ENCODE results near the gene PXMP4. TPM values are rescaled to one million over a fixed set of nuclear protein-coding genes. Genes with fewer than 3 reads are reported as not detected.

PXMP4 gene
- total and polyA plus RNA-seq, 12 donors = 4.6 to 14.8 (median 12.0) TPM

DNA sequence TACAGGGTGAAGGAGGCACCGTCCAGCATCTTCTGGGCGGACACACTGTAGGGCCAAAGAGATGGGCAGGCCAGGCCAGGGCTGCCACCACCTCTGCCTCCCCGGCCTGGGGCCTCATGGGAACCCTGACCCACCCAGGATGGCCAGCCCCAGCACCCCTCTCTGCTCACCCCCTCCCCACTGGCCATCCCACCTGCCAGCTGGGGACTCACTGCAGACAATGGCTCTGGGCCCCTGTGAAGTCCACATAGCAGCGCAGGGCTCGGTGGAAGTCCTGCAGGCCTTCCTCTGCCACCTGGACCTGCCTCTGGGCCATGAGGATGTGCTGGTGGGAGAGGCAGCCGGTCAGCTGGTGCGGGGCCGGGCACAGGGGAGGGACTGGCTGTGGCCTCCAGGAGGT, 61.6 kb downstream of the PXMP4 start:
- no peak for ATAC-seq
- Histone ChIP-seq H3K4me3 (no peak overlapping the region), H3K9me3 (no peaks in the 10 kb centered on the region), H3K4me1 (peaks cover 3 to 18% (median 11%) of the 10 kb centered on the region in 9 donors), H3K27ac (no peak overlapping the region), H3K27me3 (no peaks in the 10 kb centered on the region), H3K36me3 (peaks cover 0 to 43% (median 6%) of the 10 kb centered on the region in 9 donors)
- DNase-seq = no peak
- intact Hi-C loops (cut with DNase I) = loop anchor here in 3 of 10 donors (5.0 to 10.0 kb wide), 3 partner anchors 191 to 264 kb away; no protein-coding TSS in a partner anchor
- 94% methylated on average over 8 of the region's 8 CpGs for WGBS, 2 donors
- TF ChIP-seq, protein P1, sequence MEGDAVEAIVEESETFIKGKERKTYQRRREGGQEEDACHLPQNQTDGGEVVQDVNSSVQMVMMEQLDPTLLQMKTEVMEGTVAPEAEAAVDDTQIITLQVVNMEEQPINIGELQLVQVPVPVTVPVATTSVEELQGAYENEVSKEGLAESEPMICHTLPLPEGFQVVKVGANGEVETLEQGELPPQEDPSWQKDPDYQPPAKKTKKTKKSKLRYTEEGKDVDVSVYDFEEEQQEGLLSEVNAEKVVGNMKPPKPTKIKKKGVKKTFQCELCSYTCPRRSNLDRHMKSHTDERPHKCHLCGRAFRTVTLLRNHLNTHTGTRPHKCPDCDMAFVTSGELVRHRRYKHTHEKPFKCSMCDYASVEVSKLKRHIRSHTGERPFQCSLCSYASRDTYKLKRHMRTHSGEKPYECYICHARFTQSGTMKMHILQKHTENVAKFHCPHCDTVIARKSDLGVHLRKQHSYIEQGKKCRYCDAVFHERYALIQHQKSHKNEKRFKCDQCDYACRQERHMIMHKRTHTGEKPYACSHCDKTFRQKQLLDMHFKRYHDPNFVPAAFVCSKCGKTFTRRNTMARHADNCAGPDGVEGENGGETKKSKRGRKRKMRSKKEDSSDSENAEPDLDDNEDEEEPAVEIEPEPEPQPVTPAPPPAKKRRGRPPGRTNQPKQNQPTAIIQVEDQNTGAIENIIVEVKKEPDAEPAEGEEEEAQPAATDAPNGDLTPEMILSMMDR (IDR thresholded peaks at IDR 0.05) = no peak

DNA sequence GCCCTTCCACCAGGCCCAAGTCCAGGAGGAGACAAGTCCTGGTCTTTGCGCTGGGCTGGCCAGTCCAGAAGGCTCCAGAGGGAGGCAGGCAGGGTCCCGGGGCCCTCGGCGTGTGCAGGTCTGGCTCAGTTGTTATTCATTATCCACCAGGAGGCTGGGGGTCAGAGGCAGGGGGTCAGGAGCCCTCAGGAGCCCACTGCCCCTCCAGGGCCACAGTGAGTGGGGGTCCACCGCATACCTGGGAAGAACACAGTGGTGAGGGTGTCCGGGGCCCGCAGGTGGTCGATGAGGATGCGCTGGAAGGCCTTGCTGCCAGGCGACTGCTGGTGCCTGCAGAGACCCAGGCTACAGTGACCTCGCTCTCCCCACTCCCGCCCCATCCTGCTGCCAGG, 62.4 kb downstream of the PXMP4 start:
- TF ChIP-seq, protein P1 (IDR thresholded peaks at IDR 0.05) = no peak
- Histone ChIP-seq H3K9me3 (no peaks in the 10 kb centered on the region), H3K4me3 (no peak overlapping the region), H3K36me3 (peaks cover 0 to 43% (median 6%) of the 10 kb centered on the region in 9 donors), H3K4me1 (peaks cover 2 to 18% (median 10%) of the 10 kb centered on the region in 9 donors), H3K27ac (no peak overlapping the region), H3K27me3 (no peaks in the 10 kb centered on the region)
- ATAC-seq (no peak), DNase-seq (no peak)
- intact Hi-C loops (cut with DNase I) = loop anchor here in 3 of 10 donors (5.0 to 10.0 kb wide), 3 partner anchors 190 to 263 kb away; no protein-coding TSS in a partner anchor
- WGBS, 2 donors = 94 to 95% methylated on average over 12 of the region's 12 CpGs

DNA sequence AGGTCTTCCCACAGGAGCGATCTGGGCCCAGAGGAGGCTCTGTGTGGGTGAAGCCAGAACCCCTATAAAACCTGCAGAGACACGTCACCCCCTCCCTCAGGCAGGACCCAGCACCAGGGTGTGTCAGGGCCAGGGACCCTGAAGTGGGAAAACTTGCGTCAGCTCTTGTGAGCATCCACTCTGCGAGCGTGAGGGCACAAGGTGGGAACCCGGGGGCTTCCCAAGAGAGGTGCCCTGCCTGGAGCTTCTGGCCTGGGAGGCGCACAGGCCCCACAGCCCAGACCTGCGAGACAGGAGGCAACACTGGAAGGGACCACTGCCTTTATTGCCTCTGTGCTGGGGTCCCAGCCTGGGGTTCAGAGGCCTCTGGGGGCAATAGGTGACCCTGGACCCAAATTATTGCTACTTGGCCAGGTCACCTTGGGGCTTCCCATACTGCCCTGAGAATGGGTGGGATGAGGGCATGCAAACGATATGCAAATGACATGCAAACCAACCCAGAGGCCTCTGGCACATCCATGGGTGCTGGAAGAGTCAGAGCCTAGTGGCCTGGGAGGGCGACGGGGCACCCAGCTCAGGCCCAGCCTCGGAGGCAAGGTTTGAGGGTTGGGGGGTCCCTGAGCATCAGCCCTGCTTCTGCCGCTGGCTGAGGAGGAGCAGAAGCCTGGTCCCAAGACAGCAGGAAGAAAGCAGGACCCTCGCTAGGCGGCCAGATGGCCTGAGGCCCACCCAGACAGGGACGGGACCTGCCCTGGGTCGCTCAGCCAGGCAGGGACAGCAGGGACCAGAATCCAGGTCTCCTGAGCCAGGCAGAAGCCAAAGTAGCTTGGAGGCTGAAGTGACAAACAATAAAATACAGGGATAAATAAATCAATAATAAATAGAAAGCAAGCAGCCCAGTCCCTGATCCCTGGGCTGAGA, 63.1 kb downstream of the PXMP4 start:
- H3K4me1 ChIP-seq = peaks cover 0 to 19% (median 7%) of the 10 kb centered on the region in 9 donors
- H3K9me3 ChIP-seq = no peaks in the 10 kb centered on the region
- intact Hi-C loops (cut with DNase I) = loop anchor here in 3 of 10 donors (5.0 to 10.0 kb wide), 3 partner anchors 190 to 262 kb away; no protein-coding TSS in a partner anchor
- H3K4me3 ChIP-seq = no peak overlapping the region
- TF ChIP-seq, protein P1 (IDR thresholded peaks at IDR 0.05) = no peak
- no peaks in the 10 kb centered on the region for H3K27me3 ChIP-seq
- H3K36me3 ChIP-seq = peaks cover 0 to 43% (median 6%) of the 10 kb centered on the region in 9 donors
- 95 to 96% methylated on average over 17 of the region's 17 CpGs for WGBS, 2 donors
- ATAC-seq = no peak
- no peak overlapping the region for H3K27ac ChIP-seq
- DNase-seq = no peak

DNA sequence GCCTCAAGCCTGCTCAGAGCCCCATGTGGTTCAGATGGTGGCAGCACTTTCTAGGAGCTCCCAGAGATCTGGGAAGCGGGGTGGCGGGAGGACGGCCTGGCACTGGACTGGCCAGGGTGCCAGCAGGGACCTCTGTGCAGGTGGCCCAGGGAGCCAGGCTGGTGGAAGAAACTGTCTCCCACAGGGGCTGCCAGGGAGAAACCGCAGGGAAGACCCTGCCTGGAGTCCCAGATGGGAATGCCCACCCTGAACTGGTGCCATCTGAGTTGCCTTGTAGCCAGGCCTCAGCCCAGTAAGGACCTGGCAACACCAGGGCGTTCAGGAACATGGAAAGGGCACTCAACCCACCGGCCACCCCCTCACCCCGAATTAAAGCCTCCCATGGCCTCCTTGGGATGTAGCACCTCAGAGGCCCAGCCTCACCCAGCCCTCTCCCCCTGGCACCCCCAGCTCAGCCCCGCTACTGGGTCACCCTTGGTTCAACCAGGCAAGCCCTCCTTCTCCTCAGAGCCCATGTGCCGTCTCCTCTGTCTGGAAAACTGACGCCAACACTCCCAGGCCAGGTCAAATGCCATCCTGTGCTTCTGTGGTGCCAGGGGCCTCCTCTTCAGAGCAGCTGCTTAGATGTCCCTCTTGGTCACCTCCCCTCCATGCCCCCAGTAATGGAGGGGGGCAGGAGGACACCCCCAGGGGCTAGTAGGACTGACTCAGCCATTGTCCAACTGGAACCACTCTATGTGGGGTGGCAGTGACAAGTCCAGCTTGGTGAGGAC, 63.9 kb downstream of the PXMP4 start:
- TF ChIP-seq, protein P1 (IDR thresholded peaks at IDR 0.05) = no peak
- intact Hi-C loops (cut with DNase I) = loop anchor here in 3 of 10 donors (5.0 to 10.0 kb wide), 3 partner anchors 189 to 261 kb away; no protein-coding TSS in a partner anchor
- DNase-seq (no peak), ATAC-seq (no peak)
- H3K9me3 ChIP-seq = no peaks in the 10 kb centered on the region
- no peak overlapping the region for H3K27ac ChIP-seq
- peaks cover 0 to 19% (median 10%) of the 10 kb centered on the region in 9 donors for H3K4me1 ChIP-seq
- H3K27me3 ChIP-seq = no peaks in the 10 kb centered on the region
- 96 to 97% methylated on average over 10 of the region's 10 CpGs for WGBS, 2 donors
- peaks cover 0 to 43% (median 6%) of the 10 kb centered on the region in 9 donors for H3K36me3 ChIP-seq
- no peak overlapping the region for H3K4me3 ChIP-seq
